ENCODE results near the gene TTC13.

The TTC13 gene

DNA sequence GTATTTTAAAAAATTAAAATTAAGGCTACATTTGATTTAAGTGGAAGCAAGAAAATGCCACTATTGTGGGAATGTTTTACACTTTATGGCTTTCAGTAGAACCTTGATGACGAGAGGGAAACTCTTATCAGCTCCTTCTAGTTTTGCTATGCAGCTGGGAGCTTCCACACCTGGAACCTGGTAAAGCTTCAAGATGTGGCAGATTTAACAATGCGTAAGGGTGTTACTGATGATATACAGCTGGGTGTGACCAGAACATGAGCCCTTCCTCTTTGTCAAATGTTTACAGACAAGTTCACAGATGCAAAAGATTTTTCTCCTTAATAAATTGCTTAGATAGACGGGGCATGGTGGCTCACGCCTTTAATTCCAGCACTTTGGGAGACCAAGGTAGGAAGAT, 20.3 kb downstream of the TTC13 start:
- in situ Hi-C loops (cut with HindIII; ENCODE audit: low sequenced_read_pairs): loop anchor here (10.0 kb wide), 1 partner anchor 56 kb away; no protein-coding TSS in a partner anchor

DNA sequence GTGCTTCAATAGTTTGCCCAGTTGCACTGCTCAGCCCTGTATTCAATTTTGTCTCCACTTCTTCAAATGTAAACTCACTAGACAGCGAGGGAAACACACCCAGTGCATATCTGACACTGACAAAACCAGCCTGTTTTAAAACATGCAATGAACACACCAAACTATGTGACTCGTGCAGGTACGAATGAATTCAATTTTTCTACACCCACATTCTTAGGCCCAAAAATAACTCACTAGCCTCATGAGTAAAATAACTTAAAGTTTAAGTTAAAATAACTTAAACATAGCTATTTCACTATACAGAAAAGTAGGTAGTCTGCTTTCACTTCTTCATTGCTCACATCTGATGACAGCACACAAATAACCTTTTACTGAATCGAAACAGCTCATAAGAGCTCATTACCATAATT, 21.1 kb downstream of the TTC13 start:
- in situ Hi-C loops (cut with HindIII; ENCODE audit: low sequenced_read_pairs): loop anchor here (10.0 kb wide), 1 partner anchor 57 kb away; no protein-coding TSS in a partner anchor

DNA sequence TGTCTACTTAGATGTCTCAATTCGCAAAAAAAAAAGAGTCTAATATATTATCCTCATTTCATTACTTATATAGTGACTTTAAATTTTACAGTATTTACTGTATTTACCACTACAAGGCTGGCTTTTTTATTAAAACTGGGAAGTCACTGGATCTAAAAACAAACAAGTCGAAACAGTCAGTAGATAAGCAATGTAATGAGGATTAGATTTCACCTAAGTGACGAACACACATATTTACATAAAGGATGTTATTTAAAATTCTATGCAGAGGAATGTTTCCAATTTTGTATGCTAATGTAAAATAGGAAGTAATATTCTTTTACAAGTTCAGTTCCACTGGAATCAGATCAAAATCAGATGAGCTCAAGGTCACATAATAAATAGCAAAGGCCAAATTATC, 28.3 kb downstream of the TTC13 start:
- in situ Hi-C loops (cut with HindIII; ENCODE audit: low sequenced_read_pairs): loop anchor here (10.0 kb wide), 1 partner anchor 64 kb away; no protein-coding TSS in a partner anchor

DNA sequence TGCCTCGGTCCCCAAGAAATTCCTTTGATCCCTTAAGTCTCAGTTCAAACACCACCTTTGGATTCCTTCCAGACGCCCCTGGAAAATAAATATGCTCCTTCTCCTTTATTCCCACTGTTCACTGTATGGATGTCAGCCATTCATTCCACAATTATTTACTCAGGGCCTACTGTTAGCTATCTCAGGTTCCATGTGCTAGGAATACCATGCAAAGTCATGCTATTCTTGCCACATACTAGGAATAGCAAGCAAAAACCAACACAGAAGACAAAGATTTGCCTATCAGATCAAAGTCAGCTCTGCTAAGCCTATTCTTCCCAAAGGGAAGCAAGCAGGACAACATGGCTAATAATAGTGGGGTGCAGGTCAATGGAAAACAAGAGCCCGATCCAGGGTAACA, 29.8 kb downstream of the TTC13 start:
- in situ Hi-C loops (cut with HindIII; ENCODE audit: low sequenced_read_pairs): no loop called here

DNA sequence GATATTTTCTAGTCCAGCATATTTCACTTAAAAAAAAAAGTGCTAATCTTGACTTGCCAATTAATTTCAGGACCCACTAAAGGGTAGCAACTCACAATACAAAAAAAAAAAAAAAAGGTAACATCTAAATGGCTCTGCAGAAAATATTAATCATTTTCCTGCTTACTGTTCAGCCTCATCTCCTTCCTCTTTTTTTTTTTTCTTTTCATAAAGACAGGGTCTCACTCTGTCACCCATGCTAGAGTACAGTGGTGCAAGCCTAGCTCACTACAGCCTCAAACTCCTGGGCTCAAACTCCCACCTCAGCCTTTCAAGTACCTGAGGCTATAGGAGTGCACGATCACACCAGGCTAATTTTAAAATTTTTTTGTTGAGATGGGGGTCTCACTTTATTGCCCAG, 30.4 kb downstream of the TTC13 start:
- in situ Hi-C loops (cut with HindIII; ENCODE audit: low sequenced_read_pairs): no loop called here

DNA sequence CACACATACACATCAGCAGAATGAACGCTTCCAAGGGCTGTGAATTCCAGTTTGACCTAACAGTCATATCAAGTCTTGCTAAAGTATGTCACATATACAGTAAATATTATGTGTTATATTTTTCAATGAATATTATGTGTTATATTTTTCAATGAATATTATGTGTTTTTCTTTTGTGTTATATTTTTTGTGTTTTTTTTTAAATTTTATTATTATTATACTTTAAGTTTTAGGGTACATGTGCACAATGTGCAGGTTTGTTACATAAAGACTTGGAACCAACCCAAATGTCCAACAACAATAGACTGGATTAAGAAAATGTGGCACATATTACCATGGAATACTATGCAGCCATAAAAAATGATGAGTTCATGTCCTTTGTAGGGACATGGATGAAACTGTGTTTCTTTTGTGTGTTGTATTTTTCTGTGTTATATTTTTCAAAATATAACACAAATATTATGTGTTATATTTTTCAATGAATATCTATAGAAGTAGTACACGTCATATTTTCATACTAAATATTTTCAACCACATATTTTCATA, 35.5 kb downstream of the TTC13 start:
- in situ Hi-C loops (cut with HindIII; ENCODE audit: low sequenced_read_pairs): no loop called here

DNA sequence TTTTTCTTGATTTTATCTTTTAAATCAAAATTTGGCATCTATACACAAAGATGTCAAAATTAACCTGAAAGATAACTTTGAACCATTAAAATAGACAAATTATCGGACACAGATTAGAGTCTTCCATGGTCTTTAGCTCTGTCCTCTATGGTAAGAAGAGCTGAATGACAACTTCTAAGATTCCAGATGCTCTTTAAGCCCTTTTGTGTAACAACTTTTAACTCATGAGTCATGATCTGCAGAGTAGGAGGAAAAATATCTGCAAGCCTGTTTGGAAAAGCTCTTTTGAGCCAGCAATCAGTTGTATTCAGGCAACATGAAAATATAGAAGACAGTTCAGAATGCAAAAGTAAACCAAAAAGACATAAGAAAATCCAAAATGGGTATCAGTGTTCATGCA, 37.8 kb downstream of the TTC13 start:
- in situ Hi-C loops (cut with HindIII; ENCODE audit: low sequenced_read_pairs): no loop called here

DNA sequence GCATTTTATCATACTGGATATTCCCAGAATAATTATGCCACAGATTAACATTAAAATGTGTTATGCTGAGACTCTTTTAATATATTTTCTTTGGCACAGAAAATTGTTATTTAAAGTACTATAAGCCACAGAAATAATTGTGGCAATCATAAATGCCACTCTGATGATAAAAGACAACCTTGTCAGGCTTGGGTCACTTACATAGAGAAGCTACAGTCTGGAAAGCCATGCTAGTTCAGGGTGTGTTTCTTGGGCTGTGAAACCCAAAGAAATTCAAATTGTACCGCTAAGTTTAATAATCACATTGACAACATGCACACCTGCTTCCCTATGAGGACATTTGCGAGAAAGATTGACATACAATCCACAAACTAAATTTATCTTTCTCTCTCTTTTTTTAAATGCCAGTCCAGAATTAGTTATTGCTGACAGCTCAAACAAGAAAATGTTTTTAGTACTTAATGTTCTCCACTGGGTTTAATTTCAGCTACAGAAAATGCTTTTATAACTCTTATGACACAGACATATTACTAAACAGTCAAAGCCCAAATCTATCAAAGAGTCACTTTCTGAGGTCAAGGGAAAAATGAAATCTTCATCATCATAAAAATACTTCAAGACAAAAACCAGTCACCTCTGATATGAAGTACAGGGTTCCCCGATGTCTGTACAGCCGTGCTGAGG, 38.7 kb downstream of the TTC13 start:
- in situ Hi-C loops (cut with HindIII; ENCODE audit: low sequenced_read_pairs): no loop called here

DNA sequence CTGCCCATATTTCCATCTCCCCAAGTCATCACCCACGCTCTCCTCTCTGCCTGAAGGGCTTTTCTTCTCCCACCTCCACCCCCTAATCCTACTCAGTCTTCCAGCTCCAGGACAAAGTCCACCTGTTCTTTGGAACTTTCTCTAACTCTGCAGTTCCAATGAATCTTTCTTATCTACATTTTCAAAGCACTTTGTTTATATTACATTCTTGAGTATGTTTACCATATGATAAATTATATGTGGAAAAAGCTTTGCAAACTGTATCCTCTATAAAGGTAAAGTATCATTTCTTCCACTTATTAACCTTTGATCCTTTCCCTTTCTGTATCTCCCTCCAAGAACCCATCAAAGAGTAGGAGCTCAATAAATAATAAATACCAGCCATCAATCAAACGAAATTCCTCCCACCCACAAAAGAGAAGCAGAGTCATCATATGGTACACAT, 39.7 kb downstream of the TTC13 start:
- in situ Hi-C loops (cut with HindIII; ENCODE audit: low sequenced_read_pairs): no loop called here

DNA sequence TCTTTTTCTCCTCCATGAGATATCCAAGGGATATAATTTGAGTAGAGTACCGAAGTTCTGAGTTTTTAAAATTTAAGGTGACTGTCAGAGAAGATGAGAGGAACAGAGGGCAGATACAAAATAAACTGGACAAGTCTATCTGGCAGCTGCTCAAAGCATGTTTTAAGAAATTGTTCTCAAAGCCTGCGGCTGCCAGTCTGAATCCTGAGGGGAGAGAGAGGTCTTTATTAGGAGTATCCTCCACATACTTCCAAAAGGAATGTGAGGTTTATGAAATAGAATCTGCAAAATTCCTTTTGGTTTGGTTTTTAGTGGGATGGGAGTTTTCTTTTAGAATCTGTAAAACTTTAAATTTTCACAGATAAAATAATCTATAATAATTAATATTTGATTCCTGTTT, 41.3 kb downstream of the TTC13 start:
- in situ Hi-C loops (cut with HindIII; ENCODE audit: low sequenced_read_pairs): no loop called here

DNA sequence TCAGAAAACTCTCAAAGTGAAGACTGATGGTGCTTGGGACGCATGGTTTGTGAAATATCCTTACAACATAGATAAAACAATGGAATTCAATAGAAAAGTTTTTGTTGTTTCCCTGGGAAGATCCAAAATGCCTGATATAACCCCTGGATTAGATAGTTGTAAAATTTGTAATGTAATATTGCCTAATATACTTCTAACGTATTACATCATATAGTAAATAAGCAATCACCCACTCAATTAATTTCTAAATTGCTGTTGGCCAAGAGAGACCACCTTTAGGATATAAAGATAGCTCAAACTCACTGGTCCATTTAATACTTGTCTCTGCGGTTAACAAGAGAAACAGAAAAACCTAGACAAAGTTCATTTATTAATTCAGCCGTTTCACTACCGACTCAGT, 42.2 kb downstream of the TTC13 start:
- in situ Hi-C loops (cut with HindIII; ENCODE audit: low sequenced_read_pairs): no loop called here

DNA sequence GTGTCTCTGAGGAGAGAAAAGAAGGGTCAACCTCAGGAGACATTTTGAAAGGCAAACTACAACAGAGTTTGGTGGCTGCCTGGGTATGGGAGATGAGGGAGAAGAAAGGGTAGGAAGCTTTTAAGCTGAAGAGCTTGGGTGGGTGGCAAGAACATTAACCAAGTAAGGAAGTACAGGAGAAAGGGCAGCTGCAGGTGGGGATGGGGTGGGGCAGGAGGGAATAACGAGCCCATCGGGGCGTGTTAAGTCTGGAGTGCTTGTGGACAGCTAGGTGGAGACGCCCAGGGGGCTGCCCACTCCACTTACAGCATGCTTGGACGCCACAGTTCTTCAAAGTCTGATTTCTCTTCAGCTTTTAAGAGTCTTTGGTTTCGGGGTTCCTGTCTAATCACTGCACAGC, 42.8 kb downstream of the TTC13 start:
- in situ Hi-C loops (cut with HindIII; ENCODE audit: low sequenced_read_pairs): no loop called here

DNA sequence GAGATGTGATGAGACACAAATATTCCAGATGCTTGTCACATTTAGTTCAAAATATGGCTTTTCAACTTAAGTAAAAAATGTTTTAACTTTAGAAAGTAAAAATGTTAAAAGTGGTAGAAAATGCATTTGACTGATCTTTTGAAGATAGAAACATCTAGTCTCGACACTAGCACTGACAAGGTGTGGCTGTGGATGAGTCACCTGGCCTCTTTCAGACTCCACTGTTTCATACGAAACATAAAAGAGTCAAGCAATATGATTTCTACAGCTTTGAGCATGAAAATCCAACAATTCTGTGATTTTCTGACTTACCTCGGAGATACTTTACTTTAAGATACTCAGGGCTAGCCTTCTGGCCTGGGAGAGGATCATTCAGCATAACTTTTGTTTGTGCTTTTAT, 47.7 kb downstream of the TTC13 start:
- in situ Hi-C loops (cut with HindIII; ENCODE audit: low sequenced_read_pairs): no loop called here

DNA sequence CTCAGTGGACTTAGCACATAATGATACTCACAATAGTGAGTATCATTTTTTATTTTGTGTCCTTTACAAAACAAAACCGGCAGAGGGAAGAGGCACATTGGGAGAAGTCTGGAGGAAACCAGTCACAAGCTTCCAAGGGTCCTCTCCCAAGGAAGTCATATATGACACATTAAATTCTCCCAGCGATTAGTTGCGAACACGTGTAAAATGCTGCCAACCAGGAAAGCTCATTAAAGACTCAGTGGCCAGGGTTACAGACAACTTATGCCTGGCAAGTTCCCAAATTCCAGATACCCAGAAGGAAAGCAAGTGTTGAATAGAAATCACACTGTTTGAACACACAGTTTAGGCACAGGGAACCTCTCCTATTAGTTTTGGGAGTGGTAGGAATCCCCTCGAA, 52.5 kb downstream of the TTC13 start:
- in situ Hi-C loops (cut with HindIII; ENCODE audit: low sequenced_read_pairs): no loop called here

DNA sequence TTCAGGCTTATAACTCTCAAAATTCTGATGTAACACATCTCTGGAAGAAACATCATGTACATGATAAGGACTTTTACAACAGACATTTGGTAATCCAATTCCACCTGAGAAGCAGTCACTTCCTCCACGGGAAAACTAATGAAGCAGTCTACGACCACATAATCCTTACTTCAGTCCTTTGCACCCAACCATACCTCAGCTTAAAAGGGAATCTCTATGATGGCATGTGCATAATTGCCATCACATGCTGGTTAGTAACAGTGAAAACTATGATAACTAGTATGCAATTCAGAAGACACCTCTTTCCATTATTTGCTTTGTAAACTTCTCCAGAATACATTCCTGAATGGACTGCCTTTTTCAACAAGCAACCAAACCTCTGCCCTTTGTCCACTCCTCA, 53.1 kb downstream of the TTC13 start:
- in situ Hi-C loops (cut with HindIII; ENCODE audit: low sequenced_read_pairs): no loop called here

DNA sequence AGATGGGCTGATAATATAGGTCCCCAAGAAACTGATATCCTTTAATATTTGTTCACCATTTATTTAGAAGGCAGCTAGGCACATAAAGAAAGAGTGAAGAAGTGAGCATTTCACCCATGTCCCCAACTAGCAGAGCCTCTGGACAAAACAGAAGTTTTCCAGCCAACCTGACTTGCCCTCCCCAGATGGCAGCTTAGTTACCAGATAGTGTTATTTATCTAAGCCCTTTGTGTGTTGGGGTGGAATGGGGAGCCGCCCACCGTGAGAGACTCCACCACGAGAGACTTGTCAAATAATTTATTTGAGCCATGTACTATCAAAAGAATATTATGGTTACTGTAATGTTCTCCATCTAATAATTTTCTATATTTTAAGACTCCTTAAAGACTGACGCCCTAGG, 55.5 kb downstream of the TTC13 start:
- in situ Hi-C loops (cut with HindIII; ENCODE audit: low sequenced_read_pairs): no loop called here

DNA sequence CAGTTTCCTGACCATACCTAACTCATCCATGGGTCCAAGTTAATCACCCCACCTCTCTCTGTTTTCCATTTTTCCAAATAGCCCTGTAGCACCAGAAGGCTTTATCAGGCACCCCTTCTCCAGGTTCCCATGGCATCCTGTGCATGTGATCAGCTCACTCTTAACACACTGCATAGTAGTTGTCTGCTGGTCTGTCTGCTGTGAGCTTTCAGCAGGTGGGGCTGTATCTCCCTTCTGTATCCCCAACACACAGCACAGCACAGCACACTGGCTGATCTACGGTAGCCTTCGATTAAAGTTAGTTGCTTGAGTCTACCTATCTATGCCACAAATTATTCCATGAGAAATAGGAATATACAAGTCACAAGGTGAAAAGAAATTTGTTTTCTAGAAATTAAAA, 56.0 kb downstream of the TTC13 start:
- in situ Hi-C loops (cut with HindIII; ENCODE audit: low sequenced_read_pairs): no loop called here

DNA sequence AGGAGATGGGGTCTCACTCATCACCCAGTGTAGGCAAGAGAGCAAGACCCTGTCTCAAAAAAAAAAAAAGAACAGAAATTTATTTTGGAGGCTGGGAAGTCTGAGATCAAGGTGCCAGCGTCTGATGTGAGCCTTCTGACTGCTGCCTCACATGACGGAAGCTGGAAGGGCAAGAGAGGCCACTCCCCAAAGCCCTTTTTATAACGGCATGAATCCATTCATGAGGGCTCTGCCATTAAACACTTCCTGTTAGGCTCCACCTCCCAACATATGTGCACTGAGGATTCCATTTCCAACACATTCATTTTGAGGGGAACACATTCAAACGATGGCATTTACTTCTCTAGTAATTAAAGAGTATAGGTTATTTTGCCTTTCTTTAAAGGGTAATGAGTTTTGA, 59.5 kb downstream of the TTC13 start:
- in situ Hi-C loops (cut with HindIII; ENCODE audit: low sequenced_read_pairs): no loop called here

DNA sequence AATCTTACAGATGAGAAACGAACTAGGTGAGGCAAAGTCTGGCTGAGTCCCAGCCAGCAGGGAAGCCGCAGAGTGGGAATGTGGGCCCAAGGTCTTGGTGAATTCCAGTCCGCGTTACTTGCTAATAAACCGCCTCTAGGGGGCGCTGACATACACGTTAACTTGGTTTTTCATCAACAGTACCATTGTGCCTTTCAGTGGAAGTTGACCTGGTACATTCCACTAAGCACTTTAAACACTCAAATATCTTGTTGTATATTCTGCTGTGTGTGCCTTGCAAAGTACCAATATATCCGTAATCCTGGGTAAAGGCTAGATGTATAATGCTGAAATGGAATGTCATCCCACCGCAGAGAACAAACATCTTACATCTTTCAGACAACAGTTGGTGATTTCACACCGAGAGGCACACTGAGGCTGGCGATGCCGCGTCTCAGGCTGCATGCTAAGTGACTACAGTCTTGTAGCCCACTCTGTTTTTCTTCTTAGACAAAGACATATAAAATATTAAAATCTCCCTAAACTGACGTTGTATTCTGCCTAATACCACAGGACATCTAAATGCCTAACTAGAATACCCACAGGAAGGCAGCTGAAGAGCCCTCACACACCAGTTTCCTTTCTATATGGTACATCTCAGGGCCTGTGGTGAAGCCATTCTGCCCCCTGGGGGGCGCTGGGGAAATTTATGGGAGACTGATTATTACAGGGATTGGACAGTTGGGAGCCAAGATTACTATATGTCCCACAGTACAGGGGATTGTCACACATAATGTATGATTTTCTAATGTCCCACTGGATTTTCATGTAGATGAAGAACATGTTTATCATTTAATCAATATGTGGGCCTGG, 61.2 kb downstream of the TTC13 start:
- in situ Hi-C loops (cut with HindIII; ENCODE audit: low sequenced_read_pairs): no loop called here

DNA sequence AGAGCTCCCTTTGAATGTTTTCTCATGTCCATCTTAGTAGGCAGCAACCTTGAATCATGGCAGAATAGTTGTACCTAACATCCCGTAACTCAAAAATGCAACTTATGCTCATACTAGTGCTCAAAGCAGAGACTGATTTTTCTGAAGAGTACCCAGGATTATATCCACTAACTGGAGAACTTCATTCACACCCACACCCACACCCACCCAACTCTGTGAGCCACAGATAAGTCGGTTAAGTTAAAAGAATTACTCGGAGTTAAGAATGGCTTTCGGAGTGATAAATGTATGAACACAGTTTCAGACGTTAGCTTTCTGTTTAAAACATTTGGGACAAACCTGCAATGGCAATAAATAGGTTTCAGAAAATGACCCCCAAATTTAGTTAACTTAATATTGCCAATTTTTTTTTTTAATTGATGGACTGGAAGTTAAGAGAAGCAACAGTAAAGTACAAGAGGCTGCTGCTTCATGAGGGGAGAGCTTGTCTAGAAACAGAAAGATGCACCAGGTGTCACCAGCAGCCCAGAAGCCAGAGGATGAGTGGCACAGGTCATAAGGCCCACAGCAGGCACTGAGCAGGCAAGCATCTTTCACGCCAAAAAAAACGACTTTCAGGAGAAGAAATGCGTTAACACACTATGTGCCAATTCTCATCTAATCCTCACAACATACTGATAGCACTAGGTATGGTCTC, 61.9 kb downstream of the TTC13 start:
- in situ Hi-C loops (cut with HindIII; ENCODE audit: low sequenced_read_pairs): no loop called here

DNA sequence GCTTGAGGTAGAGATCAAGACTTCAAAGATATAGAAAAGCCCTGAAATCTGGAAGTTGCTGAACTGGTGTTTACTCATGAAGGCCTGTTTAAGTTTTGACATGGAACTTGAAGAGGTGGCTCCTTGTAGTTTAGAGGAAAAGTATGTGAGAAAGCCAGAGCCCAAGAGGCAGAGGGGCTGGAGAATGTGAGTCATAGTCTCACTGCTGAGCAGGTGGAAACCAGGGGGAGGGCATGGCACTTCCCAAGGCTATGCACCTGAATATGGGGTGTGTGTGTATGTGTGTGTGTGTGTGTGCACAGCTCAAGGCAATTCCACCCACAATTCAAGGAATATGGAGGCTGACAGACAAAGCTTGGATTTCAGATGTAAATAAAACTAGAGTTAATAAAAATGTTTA, 63.6 kb downstream of the TTC13 start:
- in situ Hi-C loops (cut with HindIII; ENCODE audit: low sequenced_read_pairs): no loop called here
